Neural cell (in vitro differentiated cells): ENCODE results near the gene C2CD2L.
"Not testable (repeated sequence)": the region's sequence is repeated elsewhere in the genome, so short reads cannot be mapped to it uniquely, and the experiment has no call there.

Experiments used
- EP300 ChIP-seq: fragments of 450-650 bp; conservative IDR thresholded peaks from 2 replicates; pipeline ENCODE4 v1.6.1; 2014; ENCODE audit warnings: antibody characterized with exemption, mild to moderate bottlenecking, moderate library complexity; ENCODE audit not compliant: poor library complexity, severe bottlenecking
- EZH2 ChIP-seq: fragments of 200-600, 300-800 bp; shearing (Covaris generic), sonication (generic); IDR thresholded peaks from 2 replicates; pipeline ENCODE4 v1.6.1; 2014; ENCODE audit warnings: antibody characterized with exemption, low read length, borderline replicate concordance, mild to moderate bottlenecking; ENCODE audit not compliant: insufficient read depth, poor library complexity, severe bottlenecking
- MXI1 ChIP-seq: fragments of 450-650 bp; conservative IDR thresholded peaks from 2 replicates; pipeline ENCODE4 v1.6.1; 2014; ENCODE audit warnings: antibody characterized with exemption, mild to moderate bottlenecking; ENCODE audit not compliant: poor library complexity, severe bottlenecking
- POLR2AphosphoS5 ChIP-seq: IDR thresholded peaks from 2 replicates; pipeline ENCODE4 v1.6.1; 2012
- REST ChIP-seq: IDR thresholded peaks from 2 replicates; pipeline ENCODE4 v1.6.1; 2012; ENCODE audit warnings: borderline replicate concordance
- SMC3 ChIP-seq: fragments of 450-650 bp; conservative IDR thresholded peaks from 2 replicates; pipeline ENCODE4 v1.6.1; 2014; ENCODE audit warnings: antibody characterized with exemption, mild to moderate bottlenecking, moderate library complexity; ENCODE audit not compliant: poor library complexity
- TF ChIP-seq, protein P1 (sequence below): fragments of 450-650 bp; IDR thresholded peaks from 2 replicates; pipeline ENCODE4 v1.5.1; 2014; ENCODE audit warnings: antibody characterized with exemption, mild to moderate bottlenecking, moderate library complexity; ENCODE audit not compliant: poor library complexity, severe bottlenecking

DNA sequence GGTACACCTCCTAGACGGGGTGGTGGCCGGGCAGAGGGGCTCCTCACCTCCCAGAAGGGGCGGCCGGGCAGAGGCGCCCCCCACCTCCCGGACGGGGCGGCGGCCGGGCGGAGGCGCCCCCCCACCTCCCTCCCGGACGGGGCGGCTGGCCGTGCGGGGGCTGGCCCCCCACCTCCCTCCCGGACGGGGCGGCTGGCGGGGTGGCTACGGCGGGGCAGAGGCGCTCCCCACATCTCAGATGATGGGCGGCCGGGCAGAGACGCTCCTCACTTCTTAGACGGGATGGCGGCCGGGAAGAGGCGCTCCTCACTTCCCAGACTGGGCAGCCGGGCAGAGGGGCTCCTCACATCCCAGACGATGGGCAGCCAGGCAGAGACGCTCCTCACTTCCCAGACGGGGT, 48.0 kb upstream of the C2CD2L start:
- not testable (repeated sequence) for TF ChIP-seq EZH2, MXI1, EP300, POLR2AphosphoS5, REST, SMC3
- TF ChIP-seq, protein P1, sequence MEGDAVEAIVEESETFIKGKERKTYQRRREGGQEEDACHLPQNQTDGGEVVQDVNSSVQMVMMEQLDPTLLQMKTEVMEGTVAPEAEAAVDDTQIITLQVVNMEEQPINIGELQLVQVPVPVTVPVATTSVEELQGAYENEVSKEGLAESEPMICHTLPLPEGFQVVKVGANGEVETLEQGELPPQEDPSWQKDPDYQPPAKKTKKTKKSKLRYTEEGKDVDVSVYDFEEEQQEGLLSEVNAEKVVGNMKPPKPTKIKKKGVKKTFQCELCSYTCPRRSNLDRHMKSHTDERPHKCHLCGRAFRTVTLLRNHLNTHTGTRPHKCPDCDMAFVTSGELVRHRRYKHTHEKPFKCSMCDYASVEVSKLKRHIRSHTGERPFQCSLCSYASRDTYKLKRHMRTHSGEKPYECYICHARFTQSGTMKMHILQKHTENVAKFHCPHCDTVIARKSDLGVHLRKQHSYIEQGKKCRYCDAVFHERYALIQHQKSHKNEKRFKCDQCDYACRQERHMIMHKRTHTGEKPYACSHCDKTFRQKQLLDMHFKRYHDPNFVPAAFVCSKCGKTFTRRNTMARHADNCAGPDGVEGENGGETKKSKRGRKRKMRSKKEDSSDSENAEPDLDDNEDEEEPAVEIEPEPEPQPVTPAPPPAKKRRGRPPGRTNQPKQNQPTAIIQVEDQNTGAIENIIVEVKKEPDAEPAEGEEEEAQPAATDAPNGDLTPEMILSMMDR: not testable (repeated sequence)
